GM23338 (cell line): Measurements from ENCODE around the gene HPF1. TPM values are rescaled to one million over a fixed set of nuclear protein-coding genes. Genes with fewer than 3 reads are reported as not detected.
A peak's percentile ranks its signal among the peaks of the same experiment; 100 is the strongest.

Experiments
- ATAC-seq: fragments of 200-7000 bp; cut with Tn5 transposase; 3 replicates; pipeline ENCODE4 v1.9.1; 2020
- DNase-seq: peaks from one replicate; pipeline ENCODE4 v3.0.0-alpha.2; 2015; ENCODE audit warnings: low spot score
- H2AFZ ChIP-seq: fragments of 200-600 bp; sonication (generic); 2 replicates; pipeline ENCODE4 v1.8.0; 2016; ENCODE audit warnings: antibody characterized with exemption, mild to moderate bottlenecking, moderate library complexity
- H3F3A ChIP-seq: fragments of 200-600 bp; sonication (generic); replicated peaks from 2 replicates; pipeline ENCODE4 v1.8.0; 2017; ENCODE audit warnings: antibody characterized with exemption, mixed run types, low read depth
- H3K27ac ChIP-seq: fragments of 200-600 bp; sonication (generic); 2 replicates; pipeline ENCODE4 v1.6.1; 2016; ENCODE audit warnings: low read depth
- H3K27me3 ChIP-seq: fragments of 200-600 bp; sonication (generic); 2 replicates; pipeline ENCODE4 v1.8.0; 2016; ENCODE audit warnings: mild to moderate bottlenecking, mixed run types, moderate library complexity; ENCODE audit not compliant: insufficient read depth
- H3K36me3 ChIP-seq: fragments of 200-600 bp; sonication (generic); 2 replicates; pipeline ENCODE4 v1.8.0; 2016; ENCODE audit warnings: mild to moderate bottlenecking; ENCODE audit not compliant: insufficient read depth
- H3K4me1 ChIP-seq: fragments of 200-600 bp; sonication (generic); 2 replicates; pipeline ENCODE4 v1.8.0; 2016; ENCODE audit warnings: mild to moderate bottlenecking, moderate library complexity; ENCODE audit not compliant: insufficient read depth
- H3K4me2 ChIP-seq: fragments of 200-600 bp; sonication (generic); 2 replicates; pipeline ENCODE4 v1.7.1; 2017; ENCODE audit warnings: mixed run types
- H3K4me3 ChIP-seq: fragments of 200-600 bp; sonication (generic); 2 replicates; pipeline ENCODE4 v1.6.1; 2016; ENCODE audit warnings: mixed run types
- H3K79me2 ChIP-seq: fragments of 200-600 bp; sonication (generic); replicated peaks from 2 replicates; pipeline ENCODE4 v1.8.0; 2017; ENCODE audit warnings: mild to moderate bottlenecking; ENCODE audit not compliant: insufficient read depth
- H3K9me2 ChIP-seq: fragments of 200-600 bp; sonication (generic); 2 replicates; pipeline ENCODE4 v1.8.0; 2017; ENCODE audit not compliant: insufficient read depth
- H4K20me1 ChIP-seq: fragments of 200-600 bp; sonication (generic); replicated peaks from 2 replicates; pipeline ENCODE4 v1.8.0; 2017; ENCODE audit warnings: mild to moderate bottlenecking; ENCODE audit not compliant: insufficient read depth
- H3K27ac Mint-ChIP-seq: 2 replicates; pipeline ENCODE4 v1.8.0; 2020; ENCODE audit warnings: inconsistent platforms, mild to moderate bottlenecking, moderate library complexity, mixed read lengths
- H3K27me3 Mint-ChIP-seq: 3 replicates; pipeline ENCODE4 v1.8.0; 2022; ENCODE audit warnings: low read depth, mild to moderate bottlenecking, moderate library complexity, mixed read lengths, inconsistent platforms; ENCODE audit not compliant: insufficient read depth, poor library complexity
- H3K36me3 Mint-ChIP-seq: 3 replicates; pipeline ENCODE4 v1.8.0; 2021; ENCODE audit warnings: low read depth, mild to moderate bottlenecking, inconsistent platforms, moderate library complexity, mixed read lengths
- H3K4me1 Mint-ChIP-seq: 3 replicates; pipeline ENCODE4 v1.8.0; 2020; ENCODE audit warnings: mild to moderate bottlenecking, inconsistent platforms, mixed read lengths
- H3K4me3 Mint-ChIP-seq: 3 replicates; pipeline ENCODE4 v1.8.0; 2021; ENCODE audit warnings: moderate library complexity, mild to moderate bottlenecking, inconsistent platforms, mixed read lengths
- H3K9me3 Mint-ChIP-seq: 3 replicates; pipeline ENCODE4 v1.8.0; 2020; ENCODE audit warnings: moderate library complexity, mild to moderate bottlenecking, inconsistent platforms, mixed read lengths
- CREB1 ChIP-seq: fragments of 250-450 bp; sonication (Bioruptor Pico); IDR thresholded peaks from 2 replicates; pipeline ENCODE4 v1.5.0; 2020; ENCODE audit warnings: low read depth, mild to moderate bottlenecking, moderate library complexity
- CTCF ChIP-seq, 2 experiments: fragments of 200-600 bp in 1 of 2; sonication (generic) in 1 of 2; conservative IDR thresholded peaks; 2 replicates each; pipeline versions ENCODE4 v1.5.1 to v1.6.1; 2016 to 2017; ENCODE audit warnings: antibody characterized with exemption in 2 of 2, low read depth in 2 of 2, mild to moderate bottlenecking in 2 of 2, moderate library complexity in 1 of 2
- EZH2 ChIP-seq: fragments of 200-600 bp; sonication (generic); IDR thresholded peaks from one replicate; pipeline ENCODE4 v1.8.0; 2017; ENCODE audit warnings: antibody characterized with exemption, mild to moderate bottlenecking, low read depth; ENCODE audit not compliant: unreplicated experiment
- EZH2phosphoT487 ChIP-seq: fragments of 200-600 bp; sonication (generic); IDR thresholded peaks from one replicate; pipeline ENCODE4 v1.8.1; 2018; ENCODE audit warnings: antibody characterized with exemption; ENCODE audit not compliant: unreplicated experiment
- JUNB ChIP-seq: IDR thresholded peaks from one replicate; pipeline ENCODE4 v1.6.1; 2016; ENCODE audit warnings: antibody characterized with exemption; ENCODE audit not compliant: unreplicated experiment
- NANOG ChIP-seq: IDR thresholded peaks from 2 replicates; pipeline ENCODE4 v1.6.1; 2016; ENCODE audit warnings: antibody characterized with exemption, borderline replicate concordance
- POLR2AphosphoS5 ChIP-seq: IDR thresholded peaks from 2 replicates; pipeline ENCODE4 v1.6.1; 2016; ENCODE audit warnings: antibody characterized with exemption, low read depth
- REST ChIP-seq: IDR thresholded peaks from one replicate; pipeline ENCODE4 v1.6.1; 2018; ENCODE audit warnings: antibody characterized with exemption; ENCODE audit not compliant: unreplicated experiment
- STAT1 ChIP-seq: IDR thresholded peaks from one replicate; pipeline ENCODE4 v1.6.1; 2016; ENCODE audit warnings: antibody characterized with exemption; ENCODE audit not compliant: unreplicated experiment
- ZNF114 ChIP-seq: fragments of 250-450 bp; sonication (Bioruptor Pico); IDR thresholded peaks from 2 replicates; pipeline ENCODE4 v1.5.0; 2020; ENCODE audit warnings: mild to moderate bottlenecking, moderate library complexity
- ZNF331 ChIP-seq: fragments of 250-450 bp; sonication (Bioruptor Pico); IDR thresholded peaks from 2 replicates; pipeline ENCODE4 v1.5.0; 2020; ENCODE audit warnings: low read depth, mild to moderate bottlenecking, moderate library complexity
- polyA plus RNA-seq: library from polyadenylated mRNA; unstranded; fragments of >200 nt; fragmentation: Nextera tagmentation; extraction: Ambion mirVana; gene quantifications from 2 replicates; pipeline ENCODE4 v1.2.1, GENCODE V29; 2016
- total RNA-seq: library from RNA; depleted of rRNA; stranded (reverse); fragments of >200 nt; shearing (Covaris generic); gene quantifications from 2 replicates; pipeline ENCODE4 v1.2.3, GENCODE V29; 2014
- TF ChIP-seq, protein P1 (sequence below): IDR thresholded peaks from 2 replicates; pipeline ENCODE4 v1.6.1; 2016; ENCODE audit warnings: antibody characterized with exemption

HPF1 gene
- total and polyA plus RNA-seq, 2 experiments from 2014 or later: 57.6 to 128 TPM

- TF ChIP-seq, protein P1, sequence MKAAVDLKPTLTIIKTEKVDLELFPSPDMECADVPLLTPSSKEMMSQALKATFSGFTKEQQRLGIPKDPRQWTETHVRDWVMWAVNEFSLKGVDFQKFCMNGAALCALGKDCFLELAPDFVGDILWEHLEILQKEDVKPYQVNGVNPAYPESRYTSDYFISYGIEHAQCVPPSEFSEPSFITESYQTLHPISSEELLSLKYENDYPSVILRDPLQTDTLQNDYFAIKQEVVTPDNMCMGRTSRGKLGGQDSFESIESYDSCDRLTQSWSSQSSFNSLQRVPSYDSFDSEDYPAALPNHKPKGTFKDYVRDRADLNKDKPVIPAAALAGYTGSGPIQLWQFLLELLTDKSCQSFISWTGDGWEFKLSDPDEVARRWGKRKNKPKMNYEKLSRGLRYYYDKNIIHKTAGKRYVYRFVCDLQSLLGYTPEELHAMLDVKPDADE: no peak
- TF ChIP-seq NANOG (no peak), JUNB (no peak), ZNF114 (CRISPR knock-in tag) (no peak), CTCF (conservative IDR thresholded peaks at IDR 0.05; ENCODE audit: low read depth in 2 of 2) (no peak), EZH2 (no peak), STAT1 (no peak), EZH2phosphoT487 (no peak), CREB1 (no peak), POLR2AphosphoS5 (no peak), ZNF331 (no peak)
Observed at GRCh38 chr4:169727616-169728015, 30.1 kb downstream of the HPF1 start (continued).

DNA sequence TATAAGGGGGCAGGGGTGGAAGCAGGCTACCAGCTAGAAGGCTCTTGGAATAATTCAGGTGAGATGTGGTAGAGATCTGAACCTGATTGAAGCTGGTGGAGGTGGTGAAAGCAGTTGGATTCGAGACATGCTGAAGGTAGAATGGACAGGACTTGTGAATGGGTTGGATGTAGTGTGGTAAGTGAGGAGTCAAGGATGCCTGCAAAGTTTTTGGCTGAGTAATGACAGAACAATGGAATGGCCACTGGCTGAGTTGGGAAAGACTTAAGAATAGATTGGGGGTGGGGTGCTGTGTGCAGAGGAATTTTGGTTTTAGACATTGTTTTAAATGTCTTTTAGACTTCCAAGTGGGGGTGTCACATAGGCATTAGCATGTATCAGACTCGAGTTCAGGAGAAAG, 33.5 kb downstream of the HPF1 start:
- no peaks in the 10 kb centered on the region for H3K9me2 ChIP-seq
- ATAC-seq: peak; percentile 39; the same call in 1 of the 3 replicates
- H4K20me1 ChIP-seq: no peaks in the 10 kb centered on the region
- DNase-seq: peak; percentile 32
- H3K27ac Mint-ChIP-seq: no peak overlapping the region
- no peak overlapping the region; the same call in 1 of the 2 replicates for H3K27ac ChIP-seq
- no peaks in the 10 kb centered on the region for H3K36me3 ChIP-seq
- no peaks in the 10 kb centered on the region for H3F3A ChIP-seq
- no peaks in the 10 kb centered on the region for H3K36me3 Mint-ChIP-seq
- no peak for TF ChIP-seq NANOG
- H3K4me3 ChIP-seq: no peak overlapping the region
- no peak overlapping the region for H3K4me2 ChIP-seq
- H3K4me1 Mint-ChIP-seq: no peaks in the 10 kb centered on the region
- no peaks in the 10 kb centered on the region for H3K79me2 ChIP-seq
- H3K27me3 Mint-ChIP-seq: no peaks in the 10 kb centered on the region
- H3K9me3 Mint-ChIP-seq: no peaks in the 10 kb centered on the region
- H3K27me3 ChIP-seq: no peaks in the 10 kb centered on the region
- no peaks in the 10 kb centered on the region for H3K4me1 ChIP-seq
- no peak overlapping the region for H3K4me3 Mint-ChIP-seq
- no peak overlapping the region for H2AFZ ChIP-seq

GRCh38 chr4:169723207-169723965, 34.4 kb downstream of the HPF1 start:
- no peaks in the 10 kb centered on the region for H4K20me1 ChIP-seq
- no peak overlapping the region for H2AFZ ChIP-seq
- no peaks in the 10 kb centered on the region for H3K9me2 ChIP-seq
- no peaks in the 10 kb centered on the region for H3K79me2 ChIP-seq
- no peaks in the 10 kb centered on the region for H3K36me3 ChIP-seq
- no peaks in the 10 kb centered on the region for H3K27me3 Mint-ChIP-seq
- no peaks in the 10 kb centered on the region for H3K36me3 Mint-ChIP-seq
- no peak overlapping the region for H3K27ac Mint-ChIP-seq
- H3K4me1 Mint-ChIP-seq: no peaks in the 10 kb centered on the region
- H3K4me1 ChIP-seq: no peaks in the 10 kb centered on the region
- H3K27ac ChIP-seq: no peak overlapping the region; the same call in 1 of the 2 replicates
- no peak overlapping the region for H3K4me3 ChIP-seq
- H3K9me3 Mint-ChIP-seq: no peaks in the 10 kb centered on the region
- ATAC-seq: peak; percentile 35; the same call in 1 of the 3 replicates
- DNase-seq: peak; percentile 59
- H3K27me3 ChIP-seq: no peaks in the 10 kb centered on the region
- H3K4me3 Mint-ChIP-seq: no peak overlapping the region
- no peak overlapping the region for H3K4me2 ChIP-seq
- H3F3A ChIP-seq: no peaks in the 10 kb centered on the region
- TF ChIP-seq REST (no peak), JUNB (no peak), NANOG (no peak), CTCF (conservative IDR thresholded peaks at IDR 0.05; ENCODE audit: low read depth in 2 of 2) (peak; percentile 62 to 75), POLR2AphosphoS5 (no peak), EZH2 (no peak)
